Jurkat, Clone E6-1 (cell line): ENCODE measurements around the gene UST.
"Not testable (repeated sequence)": the region's sequence is repeated elsewhere in the genome, so short reads cannot be mapped to it uniquely, and the experiment has no call there.

Source experiments
- DNase-seq: peaks from one replicate; pipeline ENCODE4 v3.0.0-alpha.2; 2011; ENCODE audit warnings: low read depth, low spot score
- H3K4me3 ChIP-seq: 2 replicates; pipeline ENCODE4 v1.5.1; 2011; ENCODE audit warnings: mild to moderate bottlenecking, low read length, control low read depth, moderate library complexity

Gene UST

GRCh38 chr6:148824960-148825359 lies 78.1 kb downstream of the UST start:
- no peak overlapping the region for H3K4me3 ChIP-seq
- no peak for DNase-seq

- DNase-seq, result no peak
- no peak overlapping the region for H3K4me3 ChIP-seq
Observed at GRCh38 chr6:148825492-148825891, 78.7 kb downstream of the UST start.

GRCh38 chr6:148827416-148828045 lies 80.7 kb downstream of the UST start:
- no peak for DNase-seq
- no peak overlapping the region for H3K4me3 ChIP-seq

- no peak for DNase-seq
Observed at GRCh38 chr6:148828047-148828446, 81.2 kb downstream of the UST start.

GRCh38 chr6:148829415-148830101 lies 82.7 kb downstream of the UST start:
- peak; percentile 32 for DNase-seq
- H3K4me3 ChIP-seq, result no peak overlapping the region

More at GRCh38 chr6:148828047-148828446, 81.2 kb downstream of the UST start:
- H3K4me3 ChIP-seq, result no peak overlapping the region

- peak overlapping the region; percentile 25 for H3K4me3 ChIP-seq
- peak; percentile 43 for DNase-seq
Observed at GRCh38 chr6:148830614-148831013, 83.8 kb downstream of the UST start.

- peak; percentile 77 for DNase-seq
- peak overlapping the region; percentile 25 for H3K4me3 ChIP-seq
Observed at GRCh38 chr6:148831064-148831463, 84.2 kb downstream of the UST start.

GRCh38 chr6:148831531-148831930 lies 84.7 kb downstream of the UST start:
- H3K4me3 ChIP-seq, result no peak overlapping the region
- no peak for DNase-seq

- no peak for DNase-seq
Observed at GRCh38 chr6:148835920-148836441, 89.2 kb downstream of the UST start.

GRCh38 chr6:148836751-148837150 lies 89.9 kb downstream of the UST start:
- no peak overlapping the region for H3K4me3 ChIP-seq

More at GRCh38 chr6:148835920-148836441, 89.2 kb downstream of the UST start:
- H3K4me3 ChIP-seq, result no peak overlapping the region

GRCh38 chr6:148837941-148838340 lies 91.1 kb downstream of the UST start:
- no peak for DNase-seq
- no peak overlapping the region for H3K4me3 ChIP-seq

More at GRCh38 chr6:148836751-148837150, 89.9 kb downstream of the UST start:
- no peak for DNase-seq

- DNase-seq, result no peak
Observed at GRCh38 chr6:148839044-148839443, 92.2 kb downstream of the UST start.

GRCh38 chr6:148840256-148840655 lies 93.4 kb downstream of the UST start:
- DNase-seq, result no peak
- no peak overlapping the region for H3K4me3 ChIP-seq

More at GRCh38 chr6:148839044-148839443, 92.2 kb downstream of the UST start:
- no peak overlapping the region for H3K4me3 ChIP-seq

GRCh38 chr6:148842296-148843019 lies 95.6 kb downstream of the UST start:
- H3K4me3 ChIP-seq, result no peak overlapping the region
- DNase-seq, result no peak

GRCh38 chr6:148845464-148845863 lies 98.6 kb downstream of the UST start:
- no peak for DNase-seq

GRCh38 chr6:148846778-148847761 lies 100.2 kb downstream of the UST start:
- no peak for DNase-seq

More at GRCh38 chr6:148845464-148845863, 98.6 kb downstream of the UST start:
- H3K4me3 ChIP-seq, result no peak overlapping the region

GRCh38 chr6:148848915-148849314 lies 102.1 kb downstream of the UST start:
- DNase-seq, result no peak
- H3K4me3 ChIP-seq, result no peak overlapping the region

More at GRCh38 chr6:148846778-148847761, 100.2 kb downstream of the UST start:
- no peak overlapping the region for H3K4me3 ChIP-seq

GRCh38 chr6:148849449-148849848 lies 102.6 kb downstream of the UST start:
- not testable (repeated sequence) for H3K4me3 ChIP-seq

GRCh38 chr6:148850964-148851363 lies 104.1 kb downstream of the UST start:
- no peak for DNase-seq
- no peak overlapping the region for H3K4me3 ChIP-seq

More at GRCh38 chr6:148849449-148849848, 102.6 kb downstream of the UST start:
- DNase-seq, result not testable (repeated sequence)
